ENCODE results near the gene SLC35G3. TPM values are rescaled to one million over a fixed set of nuclear protein-coding genes. Genes with fewer than 3 reads are reported as not detected.

The SLC35G3 gene
- polyA plus RNA-seq, 1 donor from 2014 or later: not detected

GRCh38 chr17:35187481-35187880 lies 6.7 kb downstream of the SLC35G3 start:
- Histone ChIP-seq H3K9ac (ENCODE audit: low read length) (no peak overlapping the region), H3K9me2 (ENCODE audit: insufficient read depth, low read length) (no peaks in the 10 kb centered on the region), H3K9me3 (ENCODE audit: low read length) (no peaks in the 10 kb centered on the region), H4K20me1 (ENCODE audit: insufficient read depth) (no peaks in the 10 kb centered on the region), H3K27ac (ENCODE audit: low read length) (no peak overlapping the region), H3K36me3 (ENCODE audit: insufficient read depth, low read length) (no peaks in the 10 kb centered on the region), H3K4me2 (ENCODE audit: low read length) (no peak overlapping the region), H3F3A (ENCODE audit: insufficient read depth, low read length, poor library complexity, severe bottlenecking) (no peaks in the 10 kb centered on the region), H3K4me3 (ENCODE audit: low read length) (no peak overlapping the region), H3K79me2 (replicated peaks; ENCODE audit: insufficient read depth, low read length) (no peaks in the 10 kb centered on the region), H2AFZ (ENCODE audit: low read depth, low read length) (no peak overlapping the region), H3K27me3 (ENCODE audit: insufficient read depth, low read depth, low read length) (no peaks in the 10 kb centered on the region)
- TF ChIP-seq POLR2AphosphoS5 (IDR thresholded peaks at IDR 0.05) (no peak), REST (IDR thresholded peaks at IDR 0.05; ENCODE audit: borderline replicate concordance) (no peak), RAD21 (conservative IDR thresholded peaks at IDR 0.05) (no peak), EP300 (conservative IDR thresholded peaks at IDR 0.05; ENCODE audit: poor library complexity, severe bottlenecking) (no peak), MXI1 (conservative IDR thresholded peaks at IDR 0.05; ENCODE audit: poor library complexity, severe bottlenecking) (no peak), TAF1 (IDR thresholded peaks at IDR 0.05; ENCODE audit: low read depth) (no peak), SMC3 (conservative IDR thresholded peaks at IDR 0.05; ENCODE audit: poor library complexity) (no peak), CTCF (IDR thresholded peaks at IDR 0.05; ENCODE audit: poor library complexity, severe bottlenecking) (no peak), EZH2 (IDR thresholded peaks at IDR 0.05; ENCODE audit: borderline replicate concordance, insufficient read depth, low read length, poor library complexity, severe bottlenecking) (no peak)

- H3F3A ChIP-seq (ENCODE audit: insufficient read depth, low read length, poor library complexity, severe bottlenecking): no peaks in the 10 kb centered on the region
- TF ChIP-seq TAF1 (IDR thresholded peaks at IDR 0.05; ENCODE audit: low read depth) (no peak), REST (IDR thresholded peaks at IDR 0.05; ENCODE audit: borderline replicate concordance) (no peak), RAD21 (conservative IDR thresholded peaks at IDR 0.05) (no peak), CTCF (IDR thresholded peaks at IDR 0.05; ENCODE audit: poor library complexity, severe bottlenecking) (no peak), MXI1 (conservative IDR thresholded peaks at IDR 0.05; ENCODE audit: poor library complexity, severe bottlenecking) (no peak), EP300 (conservative IDR thresholded peaks at IDR 0.05; ENCODE audit: poor library complexity, severe bottlenecking) (no peak), POLR2AphosphoS5 (IDR thresholded peaks at IDR 0.05) (no peak), SMC3 (conservative IDR thresholded peaks at IDR 0.05; ENCODE audit: poor library complexity) (no peak), EZH2 (IDR thresholded peaks at IDR 0.05; ENCODE audit: borderline replicate concordance, insufficient read depth, low read length, poor library complexity, severe bottlenecking) (no peak)
- no peaks in the 10 kb centered on the region for H3K9me2 ChIP-seq (ENCODE audit: insufficient read depth, low read length)
- H4K20me1 ChIP-seq (ENCODE audit: insufficient read depth): no peaks in the 10 kb centered on the region
- H3K27ac ChIP-seq (ENCODE audit: low read length): no peak overlapping the region
- H3K9ac ChIP-seq (ENCODE audit: low read length): no peak overlapping the region
- no peaks in the 10 kb centered on the region for H3K9me3 ChIP-seq (ENCODE audit: low read length)
- no peak overlapping the region for H3K4me2 ChIP-seq (ENCODE audit: low read length)
- no peak overlapping the region for H2AFZ ChIP-seq (ENCODE audit: low read depth, low read length)
- H3K27me3 ChIP-seq (ENCODE audit: insufficient read depth, low read depth, low read length): no peaks in the 10 kb centered on the region
- no peaks in the 10 kb centered on the region for H3K79me2 ChIP-seq (replicated peaks; ENCODE audit: insufficient read depth, low read length)
- H3K36me3 ChIP-seq (ENCODE audit: insufficient read depth, low read length): no peaks in the 10 kb centered on the region
- H3K4me3 ChIP-seq (ENCODE audit: low read length): no peak overlapping the region
These were observed 8.3 kb downstream of the SLC35G3 start for GRCh38 chr17:35185849-35186248.

Data from neural cell (in vitro differentiated cells).